Panc1 (cell line): ENCODE data around the gene POU2AF1. TPM values are rescaled to one million over a fixed set of nuclear protein-coding genes. Genes with fewer than 3 reads are reported as not detected.

Experiments used
- ATAC-seq: fragments of 200-7000 bp; cut with Tn5 transposase; 2 replicates; pipeline ENCODE4 v1.9.1; 2020; ENCODE audit warnings: mild to moderate bottlenecking, moderate library complexity
- BruUV-seq: library from RNA; stranded (reverse); fragments of 400-500 nt; replicated peaks from 2 replicates; lab custom pipeline; 2021; lab: Mats Ljungman, UMichigan
- CTCF ChIA-PET: fragments of 300-600 bp; sonication (Branson Sonifier 250); formaldehyde crosslinking; loops from one replicate; lab custom pipeline; 2022; ENCODE audit warnings: antibody characterized with exemption; lab: Charles Lee
- POLR2A ChIA-PET: fragments of 300-600 bp; sonication (Branson Sonifier 250); formaldehyde crosslinking; loops from one replicate; lab custom pipeline; 2022; ENCODE audit warnings: antibody characterized with exemption; lab: Charles Lee
- DNase-seq: peaks from one replicate; pipeline ENCODE4 v3.0.0-alpha.2; 2010; ENCODE audit warnings: low read depth, low spot score
- H3K27ac ChIP-seq: 2 replicates; pipeline ENCODE4 v1.5.1; 2011; ENCODE audit warnings: mild to moderate bottlenecking, low read length, inconsistent platforms
- H3K27me3 ChIP-seq: fragments of 200-500 bp; sonication (Bioruptor generic); 2 replicates; pipeline ENCODE4 v1.6.0; 2014; ENCODE audit warnings: low read length, inconsistent platforms; ENCODE audit not compliant: control insufficient read depth, insufficient read depth
- H3K36me3 ChIP-seq: fragments of 200-500 bp; sonication (Bioruptor generic); 2 replicates; pipeline ENCODE4 v1.5.1; 2014; ENCODE audit warnings: inconsistent platforms, mild to moderate bottlenecking, low read length, moderate library complexity; ENCODE audit not compliant: control insufficient read depth, insufficient read depth
- H3K4me1 ChIP-seq: 2 replicates; pipeline ENCODE4 v1.5.1; 2011; ENCODE audit warnings: inconsistent platforms, mild to moderate bottlenecking, low read length, moderate library complexity; ENCODE audit not compliant: control insufficient read depth, insufficient read depth
- H3K4me3 ChIP-seq, 2 experiments: 2 replicates each; pipeline ENCODE4 v1.5.1; 2011 to 2012; ENCODE audit warnings: low read depth in 2 of 2, low read length in 2 of 2, mild to moderate bottlenecking in 2 of 2, inconsistent platforms in 1 of 2, moderate library complexity in 1 of 2
- H3K9me3 ChIP-seq: fragments of 200-500 bp; sonication (Bioruptor generic); 2 replicates; pipeline ENCODE4 v1.5.1; 2014; ENCODE audit warnings: low read depth, mild to moderate bottlenecking, inconsistent platforms, low read length, moderate library complexity; ENCODE audit not compliant: control insufficient read depth, insufficient read depth
- POLR2AphosphoS5 ChIP-seq: IDR thresholded peaks from 2 replicates; pipeline ENCODE4 v1.6.1; 2012; ENCODE audit warnings: mild to moderate bottlenecking, low read depth, low read length, moderate library complexity
- REST ChIP-seq, 2 experiments: IDR thresholded peaks; 2 replicates each; pipeline ENCODE4 v1.6.1; 2011 to 2012; ENCODE audit warnings: low read depth in 2 of 2, control low read depth in 1 of 2, low read length in 1 of 2, mild to moderate bottlenecking in 1 of 2, moderate library complexity in 1 of 2; ENCODE audit not compliant: insufficient read depth in 1 of 2
- SIN3A ChIP-seq: IDR thresholded peaks from 2 replicates; pipeline ENCODE4 v1.6.1; 2012; ENCODE audit warnings: low read depth, mild to moderate bottlenecking, low read length, moderate library complexity, borderline replicate concordance; ENCODE audit not compliant: insufficient read depth
- TCF7L2 ChIP-seq: IDR thresholded peaks from 2 replicates; pipeline ENCODE4 v1.6.1; 2011; ENCODE audit warnings: mild to moderate bottlenecking, low read depth, low read length, inconsistent platforms
- in situ Hi-C: cut with HindIII; loops from 2 replicates; pipeline ENCODE4 v1.10.0; 2016; ENCODE audit warnings: low sequenced_read_pairs, low pct_unique_long_range_greater_than_20kb
- intact Hi-C: fragments of 100-400 bp; cut with micrococcal nuclease; formaldehyde crosslinking; loops from one replicate; pipeline ENCODE4 v1.10.0; 2022; ENCODE audit not compliant: unreplicated experiment
- total RNA-seq: library from RNA; stranded (reverse); gene quantifications from one replicate; pipeline ENCODE4 v1.2.1, GENCODE V29; 2021; ENCODE audit not compliant: unreplicated experiment
- TF ChIP-seq, protein P1 (sequence below): fragments of 450-650 bp; IDR thresholded peaks from 2 replicates; pipeline ENCODE4 v1.5.1; 2017; ENCODE audit warnings: mild to moderate bottlenecking

The POU2AF1 gene
- total RNA-seq, 1 experiment from 2014 or later: 0.18 TPM

DNA sequence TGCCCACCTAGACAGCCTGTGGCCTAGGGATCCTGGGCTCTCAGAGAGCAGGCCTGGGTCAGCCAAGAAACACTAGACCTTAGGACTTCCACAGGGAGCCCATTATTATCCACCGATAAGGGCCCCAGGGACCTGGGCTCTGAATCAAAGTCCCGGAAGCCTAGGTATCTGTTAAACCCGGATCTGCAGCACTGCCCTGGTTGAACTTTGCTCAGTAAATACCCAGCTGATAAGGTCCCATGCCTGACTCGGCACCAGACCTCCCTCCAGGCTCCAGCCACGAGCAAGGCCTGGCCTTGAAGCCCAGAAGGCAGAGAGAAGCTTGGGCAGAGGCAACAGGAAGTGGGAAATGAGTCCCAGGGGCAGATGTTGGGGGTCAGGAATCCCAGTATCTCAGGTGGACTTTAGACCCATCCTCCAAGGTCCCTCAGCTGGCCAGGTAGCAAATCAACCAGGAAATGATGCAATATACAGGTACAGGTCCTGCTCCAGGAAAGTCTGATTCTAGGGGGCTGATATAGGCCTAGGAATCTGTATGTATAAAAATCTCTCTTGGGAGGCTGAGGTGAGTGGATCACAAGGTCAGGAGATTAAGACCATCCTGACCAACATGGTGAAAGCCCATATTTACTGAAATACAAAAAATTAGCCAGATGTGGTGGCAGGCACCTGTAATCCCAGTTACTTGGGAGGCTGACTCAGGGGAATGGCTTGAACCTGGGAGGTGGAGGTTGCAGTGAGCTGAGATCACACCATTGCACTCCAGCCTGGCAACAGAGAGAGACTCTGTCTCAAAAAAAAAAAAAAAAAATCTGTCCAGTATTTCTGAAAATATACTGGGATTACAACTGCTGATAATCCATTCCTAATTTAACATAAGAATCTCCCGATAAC is 18.7 kb downstream of the POU2AF1 start:
- intact Hi-C loops (no loop called here), in situ Hi-C loops (no loop called here)
- ATAC-seq (no peak), DNase-seq (no peak)
- ChIA-PET CTCF (interaction anchor here (1.7 kb wide), 1 partner anchor 86 kb away, joined by 4 read pairs; no protein-coding TSS in a partner anchor), POLR2A (no interaction called here)
- H3K9me3 ChIP-seq: no peaks in the 10 kb centered on the region
- no peaks in the 10 kb centered on the region for H3K27me3 ChIP-seq
- no peak overlapping the region for H3K27ac ChIP-seq
- no peaks in the 10 kb centered on the region for H3K36me3 ChIP-seq
- no peak overlapping the region for H3K4me3 ChIP-seq
- H3K4me1 ChIP-seq: no peaks in the 10 kb centered on the region
- no TSS peak for BruUV-seq
- TF ChIP-seq TCF7L2: no peak
- TF ChIP-seq SIN3A: no peak
- TF ChIP-seq POLR2AphosphoS5: no peak
- TF ChIP-seq REST (IDR thresholded peaks at IDR 0.05; ENCODE audit: insufficient read depth in 1 of 2, low read depth in 2 of 2, low read length in 1 of 2): no peak
- TF ChIP-seq, protein P1, sequence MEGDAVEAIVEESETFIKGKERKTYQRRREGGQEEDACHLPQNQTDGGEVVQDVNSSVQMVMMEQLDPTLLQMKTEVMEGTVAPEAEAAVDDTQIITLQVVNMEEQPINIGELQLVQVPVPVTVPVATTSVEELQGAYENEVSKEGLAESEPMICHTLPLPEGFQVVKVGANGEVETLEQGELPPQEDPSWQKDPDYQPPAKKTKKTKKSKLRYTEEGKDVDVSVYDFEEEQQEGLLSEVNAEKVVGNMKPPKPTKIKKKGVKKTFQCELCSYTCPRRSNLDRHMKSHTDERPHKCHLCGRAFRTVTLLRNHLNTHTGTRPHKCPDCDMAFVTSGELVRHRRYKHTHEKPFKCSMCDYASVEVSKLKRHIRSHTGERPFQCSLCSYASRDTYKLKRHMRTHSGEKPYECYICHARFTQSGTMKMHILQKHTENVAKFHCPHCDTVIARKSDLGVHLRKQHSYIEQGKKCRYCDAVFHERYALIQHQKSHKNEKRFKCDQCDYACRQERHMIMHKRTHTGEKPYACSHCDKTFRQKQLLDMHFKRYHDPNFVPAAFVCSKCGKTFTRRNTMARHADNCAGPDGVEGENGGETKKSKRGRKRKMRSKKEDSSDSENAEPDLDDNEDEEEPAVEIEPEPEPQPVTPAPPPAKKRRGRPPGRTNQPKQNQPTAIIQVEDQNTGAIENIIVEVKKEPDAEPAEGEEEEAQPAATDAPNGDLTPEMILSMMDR: no peak

- intact Hi-C loops: no loop called here
- Histone ChIP-seq H3K4me1 (no peaks in the 10 kb centered on the region), H3K4me3 (no peak overlapping the region), H3K27me3 (no peaks in the 10 kb centered on the region), H3K36me3 (no peaks in the 10 kb centered on the region), H3K9me3 (no peaks in the 10 kb centered on the region), H3K27ac (no peak overlapping the region)
- POLR2A ChIA-PET: no interaction called here
- CTCF ChIA-PET: interaction anchor here (1.7 kb wide), 1 partner anchor 87 kb away, joined by 4 read pairs; no protein-coding TSS in a partner anchor
- in situ Hi-C loops: no loop called here
- no peak for DNase-seq
- no TSS peak for BruUV-seq
- TF ChIP-seq SIN3A (no peak), POLR2AphosphoS5 (no peak)
- TF ChIP-seq, protein P1: peak; percentile 36; the same call in 1 of the 2 replicates
- ATAC-seq: 0 out of 2 replicates have a peak, but pooled peaks have one; percentile 47
Observed at GRCh38 chr11:111359223-111360149, 19.6 kb downstream of the POU2AF1 start.
